GM19025 (cell line): ENCODE data around the gene PRSS35.
"Not testable (repeated sequence)": the region's sequence is repeated elsewhere in the genome, so short reads cannot be mapped to it uniquely, and the experiment has no call there.

Source experiments
- ATAC-seq: cut with Tn5 transposase; IDR thresholded peaks from one replicate; pipeline ENCODE4 v1.9.1; 2021; ENCODE audit warnings: mild to moderate bottlenecking, low read depth, moderate library complexity; ENCODE audit not compliant: unreplicated experiment

The PRSS35 gene

GRCh38 chr6:83511901-83512681, at the start of gene PRSS35:
Gene PRSS35 (plus strand): TSS chr6:83512534. CDS start chr6:83523442, 10,908 bp downstream.
- ATAC-seq, result no peak

- ATAC-seq, result no peak
Observed at GRCh38 chr6:83463886-83464285, 48.4 kb upstream of the PRSS35 start.

GRCh38 chr6:83464381-83465140, 47.8 kb upstream of the PRSS35 start:
- no peak for ATAC-seq

GRCh38 chr6:83466328-83466727, 46.0 kb upstream of the PRSS35 start:
- no peak for ATAC-seq

- ATAC-seq, result no peak
Observed at GRCh38 chr6:83467620-83468036, 44.7 kb upstream of the PRSS35 start.

- ATAC-seq, result no peak
Observed at GRCh38 chr6:83470001-83470400, 42.3 kb upstream of the PRSS35 start.

GRCh38 chr6:83470587-83470986, 41.7 kb upstream of the PRSS35 start:
- ATAC-seq, result no peak

GRCh38 chr6:83472767-83473166, 39.6 kb upstream of the PRSS35 start:
- no peak for ATAC-seq

GRCh38 chr6:83474309-83474708, 38.0 kb upstream of the PRSS35 start:
- ATAC-seq, result no peak

GRCh38 chr6:83476971-83477370, 35.4 kb upstream of the PRSS35 start:
- ATAC-seq, result no peak

- no peak for ATAC-seq
Observed at GRCh38 chr6:83479389-83479788, 32.9 kb upstream of the PRSS35 start.

- no peak for ATAC-seq
Observed at GRCh38 chr6:83480470-83480869, 31.9 kb upstream of the PRSS35 start.

- ATAC-seq, result not testable (repeated sequence)
Observed at GRCh38 chr6:83481938-83482337, 30.4 kb upstream of the PRSS35 start.

GRCh38 chr6:83488448-83488847, 23.9 kb upstream of the PRSS35 start:
- ATAC-seq, result no peak

- ATAC-seq, result no peak
Observed at GRCh38 chr6:83488861-83489260, 23.5 kb upstream of the PRSS35 start.

GRCh38 chr6:83490217-83490807, 22.0 kb upstream of the PRSS35 start:
- no peak for ATAC-seq

- no peak for ATAC-seq
Observed at GRCh38 chr6:83505356-83505755, 7.0 kb upstream of the PRSS35 start.

- no peak for ATAC-seq
Observed at GRCh38 chr6:83509441-83509840, 2.9 kb upstream of the PRSS35 start.

- ATAC-seq, result no peak
Observed at GRCh38 chr6:83510791-83511190, 1.5 kb upstream of the PRSS35 start.

GRCh38 chr6:83511266-83511665, 1.1 kb upstream of the PRSS35 start:
- ATAC-seq, result no peak

GRCh38 chr6:83514466-83514865, 2.1 kb downstream of the PRSS35 start:
- ATAC-seq, result no peak
